GM19023 (cell line): ENCODE data around the gene SLC28A1.
"Not testable (repeated sequence)": the region's sequence is repeated elsewhere in the genome, so short reads cannot be mapped to it uniquely, and the experiment has no call there.

ENCODE experiments used
- ATAC-seq: cut with Tn5 transposase; IDR thresholded peaks from one replicate; pipeline ENCODE4 v1.9.1; 2021; ENCODE audit warnings: mild to moderate bottlenecking, moderate library complexity; ENCODE audit not compliant: unreplicated experiment

SLC28A1 gene

GRCh38 chr15:84961707-84962106, 77.2 kb downstream of the SLC28A1 start:
- ATAC-seq, result no peak

- no peak for ATAC-seq
Observed at GRCh38 chr15:84962955-84963354, 78.5 kb downstream of the SLC28A1 start.

DNA sequence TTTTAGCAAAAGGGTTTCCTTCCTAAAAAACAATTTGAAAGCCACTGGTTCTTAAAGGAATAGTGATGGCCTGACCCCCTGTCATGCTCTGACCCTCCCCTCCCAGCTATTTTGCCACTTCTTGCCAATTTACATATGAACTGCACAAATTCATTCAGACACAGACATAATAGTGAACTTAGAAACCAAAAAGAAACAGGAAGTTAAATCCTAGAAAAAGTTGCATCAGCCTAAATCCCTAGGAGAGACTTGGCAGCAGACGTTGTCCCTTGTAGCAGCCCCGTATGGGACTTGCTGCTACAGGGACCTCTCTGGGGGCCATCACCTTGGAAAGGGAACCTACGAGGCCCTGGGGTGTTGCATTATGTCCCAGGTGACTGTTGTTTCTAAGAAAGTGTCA, 82.9 kb downstream of the SLC28A1 start:
- ATAC-seq, result no peak

- no peak for ATAC-seq
Observed at GRCh38 chr15:84968301-84968700, 83.8 kb downstream of the SLC28A1 start.

- ATAC-seq, result no peak
Observed at GRCh38 chr15:84969257-84969656, 84.8 kb downstream of the SLC28A1 start.

GRCh38 chr15:84970843-84971242, 86.4 kb downstream of the SLC28A1 start:
- ATAC-seq, result no peak

DNA sequence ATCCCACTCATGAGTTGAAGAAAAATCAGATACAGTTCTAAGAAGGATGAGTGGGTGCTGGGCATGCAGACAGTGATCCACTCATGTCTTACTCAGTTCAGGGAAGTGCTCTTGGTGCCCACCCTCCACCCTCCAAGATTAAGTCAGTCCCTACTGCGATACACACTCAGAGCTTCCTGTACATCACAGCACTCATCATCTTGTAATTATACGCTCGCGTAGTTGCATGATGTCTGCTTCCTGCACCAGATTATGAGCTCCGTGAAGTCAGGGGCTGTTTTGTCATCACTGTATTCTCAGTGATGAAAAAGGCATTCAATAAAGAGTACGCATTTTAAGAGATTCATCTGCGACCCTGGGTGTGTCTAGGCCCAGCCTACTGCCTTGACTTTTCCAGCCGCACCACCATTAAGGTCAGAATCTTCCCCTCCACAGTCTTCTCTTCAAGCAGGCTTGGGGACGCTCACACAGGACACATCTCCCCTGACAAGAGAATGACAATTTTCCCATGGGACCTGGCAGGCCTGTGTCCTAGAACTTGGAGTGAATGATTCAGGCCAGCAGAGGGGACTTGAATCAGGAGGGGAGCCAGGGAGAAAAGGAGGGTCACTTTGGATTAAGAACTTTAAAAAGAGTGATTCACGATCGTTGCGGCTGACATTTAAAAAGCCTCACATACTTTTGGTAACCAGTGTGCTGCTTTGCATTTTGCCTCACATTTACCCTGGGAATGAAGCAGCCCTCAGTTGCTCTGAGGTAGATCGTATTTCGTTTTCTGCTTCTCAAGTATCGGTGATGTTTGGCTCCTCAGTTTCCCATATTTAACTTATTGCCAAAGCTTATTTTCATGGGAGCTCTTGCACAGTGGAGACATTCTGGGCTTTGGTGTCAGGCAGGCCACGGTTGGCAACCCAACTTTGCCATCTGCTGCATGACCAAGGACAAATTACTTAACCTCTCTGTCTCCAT, 89.3 kb downstream of the SLC28A1 start:
- no peak for ATAC-seq

DNA sequence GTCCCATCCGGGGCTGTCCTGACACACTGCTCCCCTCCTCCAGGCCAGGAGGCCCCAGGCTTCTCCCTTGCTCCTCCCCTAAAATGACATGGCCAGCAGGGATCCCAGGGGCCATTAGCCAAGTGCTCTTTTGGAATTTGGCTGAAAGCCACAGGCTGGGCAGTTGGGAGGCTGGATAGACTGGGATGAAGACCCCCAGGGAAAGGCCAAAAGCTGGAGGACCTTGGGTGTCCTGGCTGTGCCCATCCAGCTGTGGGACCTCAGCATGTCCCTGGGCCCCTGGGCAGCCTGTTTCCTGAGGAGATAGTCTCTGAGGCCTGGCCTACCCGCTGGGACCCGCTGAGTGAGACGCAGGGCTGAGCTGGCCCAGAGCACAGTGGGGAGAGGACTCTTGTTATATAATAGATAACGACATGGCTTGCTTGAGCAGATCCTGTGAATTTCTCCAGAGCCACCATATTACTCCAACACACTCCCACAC, 91.4 kb downstream of the SLC28A1 start:
- no peak for ATAC-seq

DNA sequence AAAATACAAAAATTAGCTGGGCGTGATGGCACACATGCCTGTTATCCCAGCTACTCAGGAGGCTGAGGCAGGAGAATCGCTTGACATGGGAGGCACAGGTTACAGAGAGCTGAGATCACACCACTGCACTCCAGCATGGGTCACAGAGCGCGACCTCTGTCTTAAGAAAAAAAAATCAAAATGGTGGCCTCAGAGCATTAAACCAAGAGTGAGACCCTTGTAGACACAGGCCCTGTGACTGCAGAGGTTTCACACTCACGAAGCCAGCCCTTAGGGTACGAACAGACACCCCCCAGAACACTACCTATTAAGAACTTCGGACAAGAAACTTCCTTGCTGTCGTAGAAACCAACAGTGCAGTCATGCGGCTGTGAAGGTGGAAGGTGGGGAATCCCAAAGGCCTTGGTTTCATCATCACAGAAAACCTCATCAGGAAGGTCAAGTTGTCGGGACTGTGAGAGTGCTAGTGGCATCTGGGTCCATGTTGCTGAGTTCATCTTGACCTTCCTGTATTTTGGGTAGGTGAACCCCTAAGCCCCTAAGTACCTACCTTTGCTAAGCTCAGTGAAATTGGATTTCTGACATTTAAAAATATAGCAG, 92.4 kb downstream of the SLC28A1 start:
- no peak for ATAC-seq

DNA sequence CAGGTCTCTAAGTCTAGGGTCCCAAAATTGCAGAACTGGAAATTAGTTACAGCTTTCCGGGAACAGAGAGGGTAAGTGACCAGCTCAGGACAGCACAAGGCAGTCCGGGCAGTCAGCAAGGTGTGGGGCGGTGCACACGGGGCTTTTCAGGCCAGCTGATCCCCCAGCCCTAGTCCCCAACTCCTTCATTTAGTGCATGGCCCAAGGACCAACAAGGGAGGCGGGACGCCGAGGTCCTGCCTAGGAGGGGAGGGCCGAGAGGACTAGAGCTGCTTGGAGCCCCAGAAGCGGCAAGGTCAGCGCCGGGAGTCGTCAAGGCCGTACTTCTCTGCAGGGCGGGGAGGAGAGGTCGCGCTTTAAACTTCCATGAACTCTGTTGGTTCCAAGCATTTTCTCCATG, 95.2 kb downstream of the SLC28A1 start:
- ATAC-seq, result no peak

GRCh38 chr15:84980196-84981053, 96.0 kb downstream of the SLC28A1 start:
- peak; percentile 61 for ATAC-seq

- ATAC-seq, result peak; percentile 68
Observed at GRCh38 chr15:84981054-84981710, 96.7 kb downstream of the SLC28A1 start.

GRCh38 chr15:84981711-84982300, 97.3 kb downstream of the SLC28A1 start, which contains the start of gene PDE8A:
PDE8A (plus strand) TSS chr15:84981856; CDS start chr15:84982163, 307 bp downstream.
- ATAC-seq, result peak; percentile 22

- ATAC-seq, result no peak
Observed at GRCh38 chr15:84982301-84982920, 97.9 kb downstream of the SLC28A1 start.

GRCh38 chr15:84983294-84983693, 98.8 kb downstream of the SLC28A1 start:
- ATAC-seq, result no peak

- no peak for ATAC-seq
Observed at GRCh38 chr15:84983711-84984110, 99.2 kb downstream of the SLC28A1 start.

DNA sequence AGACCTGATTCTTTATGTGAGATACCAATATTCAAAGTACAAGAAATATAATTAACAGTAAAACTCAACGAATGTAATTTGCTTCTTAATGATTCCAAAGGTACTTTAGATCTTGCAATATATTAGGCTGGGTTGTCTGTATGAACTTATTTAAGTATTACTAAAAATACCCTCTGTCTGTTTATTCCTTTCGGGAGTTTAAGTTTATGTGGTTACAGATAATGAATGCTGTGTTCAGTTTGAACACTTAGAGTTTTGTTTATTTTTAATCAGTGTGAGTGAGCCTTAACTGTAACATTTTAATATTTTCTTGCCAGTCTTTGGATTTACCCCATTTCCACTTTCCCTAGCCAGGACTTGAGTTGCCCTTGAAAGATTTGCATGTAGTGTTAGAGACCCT, 100.7 kb downstream of the SLC28A1 start:
- ATAC-seq, result no peak

- ATAC-seq, result not testable (repeated sequence)
Observed at GRCh38 chr15:84987351-84987750, 102.9 kb downstream of the SLC28A1 start.

GRCh38 chr15:84987949-84988624, 103.6 kb downstream of the SLC28A1 start:
- no peak for ATAC-seq
